BJ (cell line): ENCODE measurements around the gene AVEN. TPM values are rescaled to one million over a fixed set of nuclear protein-coding genes. Genes with fewer than 3 reads are reported as not detected.
"Not testable (repeated sequence)": the region's sequence is repeated elsewhere in the genome, so short reads cannot be mapped to it uniquely, and the experiment has no call there.

Experiments used
- CTCF ChIA-PET: fragments of 350-600 bp; formaldehyde crosslinking; extraction: SDS; loops from one replicate; lab custom pipeline; 2021; ENCODE audit warnings: antibody characterized with exemption, inconsistent platforms; lab: Yijun Ruan, JAX
- POLR2A ChIA-PET: fragments of 300-600 bp; sonication (Branson Sonifier 250); formaldehyde crosslinking; extraction: SDS; loops from one replicate; lab custom pipeline; 2021; ENCODE audit warnings: antibody characterized with exemption; lab: Charles Lee
- DNase-seq: peaks from one replicate; pipeline ENCODE4 v3.0.0-alpha.2; 2011; ENCODE audit warnings: low read depth
- H3K27me3 ChIP-seq: 2 replicates; pipeline ENCODE4 v1.6.0; 2011; ENCODE audit warnings: low read length; ENCODE audit not compliant: control insufficient read depth, insufficient read depth
- H3K36me3 ChIP-seq: 2 replicates; pipeline ENCODE4 v1.5.1; 2011; ENCODE audit warnings: low read length; ENCODE audit not compliant: control insufficient read depth, insufficient read depth
- H3K4me3 ChIP-seq: 2 replicates; pipeline ENCODE4 v1.5.1; 2011; ENCODE audit warnings: low read depth, mild to moderate bottlenecking, control low read depth, low read length
- CTCF ChIP-seq: IDR thresholded peaks from 2 replicates; pipeline ENCODE4 v1.5.1; 2011; ENCODE audit warnings: low read depth, mild to moderate bottlenecking, control low read depth, inconsistent platforms, low read length, moderate library complexity; ENCODE audit not compliant: insufficient read depth
- polyA plus RNA-seq: library from polyadenylated mRNA; depleted of rRNA; stranded (reverse); fragments of >200 nt; gene quantifications from 2 replicates; pipeline ENCODE4 v1.2.3, GENCODE V29; 2011

The AVEN gene
- polyA plus RNA-seq, 1 experiment = 17.6 TPM

GRCh38 chr15:34009656-34010055, 29.3 kb downstream of the AVEN start:
- POLR2A ChIA-PET = no interaction called here
- DNase-seq = no peak
- no peak for TF ChIP-seq CTCF
- no peak overlapping the region for H3K4me3 ChIP-seq
- no peaks in the 10 kb centered on the region for H3K36me3 ChIP-seq
- CTCF ChIA-PET = interaction anchor here (1.1 kb wide), 1 partner anchor 15 kb away, joined by 3 read pairs; no protein-coding TSS in a partner anchor
- no peaks in the 10 kb centered on the region for H3K27me3 ChIP-seq

- ChIA-PET POLR2A (no interaction called here), CTCF (no interaction called here)
- Histone ChIP-seq H3K36me3 (no peaks in the 10 kb centered on the region), H3K4me3 (no peak overlapping the region), H3K27me3 (no peaks in the 10 kb centered on the region)
- no peak for DNase-seq
- no peak for TF ChIP-seq CTCF
These were observed 32.6 kb downstream of the AVEN start for GRCh38 chr15:34006381-34006780.

- ChIA-PET CTCF (interaction anchor here (1.2 kb wide), 1 partner anchor 263 kb away, joined by 3 read pairs; no protein-coding TSS in a partner anchor), POLR2A (interaction anchor here (0.6 kb wide), 1 partner anchor 227 kb away, joined by 4 read pairs; no protein-coding TSS in a partner anchor)
- peak; percentile 28 for DNase-seq
- no peak overlapping the region for H3K4me3 ChIP-seq
- TF ChIP-seq CTCF = no peak
- no peaks in the 10 kb centered on the region for H3K27me3 ChIP-seq
- H3K36me3 ChIP-seq = no peaks in the 10 kb centered on the region
These were observed 37.5 kb downstream of the AVEN start for GRCh38 chr15:34001536-34001935.

GRCh38 chr15:33995666-33996065, 43.3 kb downstream of the AVEN start:
- H3K4me3 ChIP-seq, POLR2A ChIA-PET, H3K36me3 ChIP-seq, DNase-seq, H3K27me3 ChIP-seq: not testable (repeated sequence)
- CTCF ChIA-PET = interaction anchor here (1.3 to 1.4 kb wide), 2 partner anchors 14 to 257 kb away, joined by 3 to 6 read pairs; no protein-coding TSS in a partner anchor

- CTCF ChIA-PET = interaction anchor here (0.6 to 5.0 kb wide), 8 partner anchors 8 to 294 kb away, joined by 3 to 41 read pairs (median 4); partner anchors contain the start of gene CHRM5
- peak; percentile 56 for TF ChIP-seq CTCF
These were observed 44.9 kb downstream of the AVEN start for GRCh38 chr15:33994005-33994615.

More at GRCh38 chr15:33994005-33994615, 44.9 kb downstream of the AVEN start:
- Histone ChIP-seq H3K36me3 (no peaks in the 10 kb centered on the region), H3K4me3 (no peak overlapping the region), H3K27me3 (no peaks in the 10 kb centered on the region)
- POLR2A ChIA-PET = no interaction called here
- DNase-seq = no peak
